ENCODE data around the gene NAALADL2. TPM values are rescaled to one million over a fixed set of nuclear protein-coding genes. Genes with fewer than 3 reads are reported as not detected.

NAALADL2 gene
- total and polyA plus RNA-seq, 2 of the 4 experiments (the other 2 are of a cell fraction) = 3.8 to 19.2 TPM

DNA sequence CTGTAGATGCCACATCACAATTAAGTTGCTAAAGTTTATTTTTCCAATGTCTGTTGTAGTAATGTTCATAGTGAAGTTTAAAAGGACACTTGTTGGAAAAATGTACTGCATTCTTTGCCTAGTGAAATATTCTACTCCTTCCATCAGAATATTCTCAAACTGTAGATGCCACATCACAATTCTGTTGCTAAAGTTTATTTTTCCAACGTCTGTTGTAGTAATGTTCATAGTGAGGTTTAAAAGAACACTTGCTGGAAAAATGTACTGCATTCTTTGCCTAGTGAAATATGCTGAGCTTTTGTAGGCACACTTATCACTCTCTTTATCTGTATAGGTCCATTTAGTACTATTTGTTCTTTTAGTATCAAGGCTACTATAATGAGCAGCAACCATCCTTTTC is 836.1 kb downstream of the NAALADL2 start:
- ATAC-seq (ENCODE audit: low read depth) (peak; percentile 83), DNase-seq (peak; percentile 62)
- no peak overlapping the region for H3K4me3 ChIP-seq (ENCODE audit: insufficient read depth, low read depth, low read length)
- H2AK5ac ChIP-seq (ENCODE audit: low read depth, low read length) = no peak overlapping the region
- no peaks in the 10 kb centered on the region for H3K36me3 ChIP-seq (ENCODE audit: control insufficient read depth, insufficient read depth, low read length)
- H3K4me2 ChIP-seq (ENCODE audit: low read depth, low read length) = no peak overlapping the region
- TF ChIP-seq, protein P1, sequence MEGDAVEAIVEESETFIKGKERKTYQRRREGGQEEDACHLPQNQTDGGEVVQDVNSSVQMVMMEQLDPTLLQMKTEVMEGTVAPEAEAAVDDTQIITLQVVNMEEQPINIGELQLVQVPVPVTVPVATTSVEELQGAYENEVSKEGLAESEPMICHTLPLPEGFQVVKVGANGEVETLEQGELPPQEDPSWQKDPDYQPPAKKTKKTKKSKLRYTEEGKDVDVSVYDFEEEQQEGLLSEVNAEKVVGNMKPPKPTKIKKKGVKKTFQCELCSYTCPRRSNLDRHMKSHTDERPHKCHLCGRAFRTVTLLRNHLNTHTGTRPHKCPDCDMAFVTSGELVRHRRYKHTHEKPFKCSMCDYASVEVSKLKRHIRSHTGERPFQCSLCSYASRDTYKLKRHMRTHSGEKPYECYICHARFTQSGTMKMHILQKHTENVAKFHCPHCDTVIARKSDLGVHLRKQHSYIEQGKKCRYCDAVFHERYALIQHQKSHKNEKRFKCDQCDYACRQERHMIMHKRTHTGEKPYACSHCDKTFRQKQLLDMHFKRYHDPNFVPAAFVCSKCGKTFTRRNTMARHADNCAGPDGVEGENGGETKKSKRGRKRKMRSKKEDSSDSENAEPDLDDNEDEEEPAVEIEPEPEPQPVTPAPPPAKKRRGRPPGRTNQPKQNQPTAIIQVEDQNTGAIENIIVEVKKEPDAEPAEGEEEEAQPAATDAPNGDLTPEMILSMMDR (conservative IDR thresholded peaks at IDR 0.05; ENCODE audit: low read depth, low read length) = no peak
- no peak for TF ChIP-seq CHD1 (IDR thresholded peaks at IDR 0.05; ENCODE audit: low read depth, low read length)
- no peak for TF ChIP-seq RFX5 (IDR thresholded peaks at IDR 0.05; ENCODE audit: low read depth, low read length)
- TF ChIP-seq BHLHE40 (IDR thresholded peaks at IDR 0.05; ENCODE audit: low read depth, low read length) = no peak
- no peak for TF ChIP-seq MAZ (IDR thresholded peaks at IDR 0.05; ENCODE audit: borderline replicate concordance, low read depth, low read length)
- no peak for TF ChIP-seq POLR2A (IDR thresholded peaks at IDR 0.05; ENCODE audit: low read depth, low read length)
- no peak for TF ChIP-seq MAFK (IDR thresholded peaks at IDR 0.05; ENCODE audit: low read depth, low read length)
- no peak for TF ChIP-seq RCOR1 (IDR thresholded peaks at IDR 0.05; ENCODE audit: insufficient replicate concordance, low read length)
- TF ChIP-seq, protein P2, sequence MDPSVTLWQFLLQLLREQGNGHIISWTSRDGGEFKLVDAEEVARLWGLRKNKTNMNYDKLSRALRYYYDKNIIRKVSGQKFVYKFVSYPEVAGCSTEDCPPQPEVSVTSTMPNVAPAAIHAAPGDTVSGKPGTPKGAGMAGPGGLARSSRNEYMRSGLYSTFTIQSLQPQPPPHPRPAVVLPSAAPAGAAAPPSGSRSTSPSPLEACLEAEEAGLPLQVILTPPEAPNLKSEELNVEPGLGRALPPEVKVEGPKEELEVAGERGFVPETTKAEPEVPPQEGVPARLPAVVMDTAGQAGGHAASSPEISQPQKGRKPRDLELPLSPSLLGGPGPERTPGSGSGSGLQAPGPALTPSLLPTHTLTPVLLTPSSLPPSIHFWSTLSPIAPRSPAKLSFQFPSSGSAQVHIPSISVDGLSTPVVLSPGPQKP (IDR thresholded peaks at IDR 0.05; ENCODE audit: borderline replicate concordance, low read depth, low read length) = no peak
- no peak overlapping the region for H4K5ac ChIP-seq (ENCODE audit: low read depth, low read length)
- CTCF ChIA-PET = no interaction called here
- WGBS, 2 experiments (ENCODE audit: extremely low coverage in 2 of 2, insufficient read length in 1 of 2) = no CpG with 5 or more reads among the region's 1 CpG
- H2AFZ ChIP-seq (replicated peaks; ENCODE audit: low read length, poor library complexity) = no peak overlapping the region
- H2AK9ac ChIP-seq (replicated peaks; ENCODE audit: low read depth, low read length, poor library complexity) = no peak overlapping the region
- no peak overlapping the region for H2BK20ac ChIP-seq (ENCODE audit: low read depth, low read length)
- in situ Hi-C loops (cut with MboI; ENCODE audit: low sequenced_read_pairs) = no loop called here
- peaks cover 2% of the 10 kb centered on the region; the same call in 1 of the 2 replicates for H3K4me1 ChIP-seq (ENCODE audit: control insufficient read depth, insufficient read depth, low read length)
- dilution Hi-C loops (cut with HindIII; ENCODE audit: low sequenced_read_pairs, unreplicated experiment) = no loop called here
- peak overlapping the region; percentile 83 for H2BK5ac ChIP-seq (ENCODE audit: low read depth, low read length, poor library complexity, severe bottlenecking)
- no TSS peak for BruUV-seq (replicated peaks)
- H3K79me1 ChIP-seq (ENCODE audit: low read depth in 1 of 2, low read length in 2 of 2) = no peaks in the 10 kb centered on the region
- no peak overlapping the region for H3K18ac ChIP-seq (ENCODE audit: low read depth, low read length)
- no peak overlapping the region for H3K4ac ChIP-seq (ENCODE audit: low read depth, low read length)
- H4K91ac ChIP-seq (ENCODE audit: insufficient read depth, low read depth, low read length) = no peak overlapping the region
- H3K27ac ChIP-seq (ENCODE audit: insufficient read depth, low read length) = peak overlapping the region; percentile 71; the same call in 1 of the 2 replicates
- no peaks in the 10 kb centered on the region for H3K9me3 ChIP-seq (ENCODE audit: control insufficient read depth, insufficient read depth, low read length)
- no peaks in the 10 kb centered on the region for H3K27me3 ChIP-seq (ENCODE audit: control insufficient read depth, insufficient read depth, low read length)
- POLR2A ChIA-PET (ENCODE audit: unreplicated experiment) = no interaction called here
- H3K9ac ChIP-seq (ENCODE audit: low read depth, low read length) = no peak overlapping the region
- H4K8ac ChIP-seq (ENCODE audit: low read depth in 2 of 2, low read length in 2 of 2) = no peak overlapping the region
- no peak overlapping the region for H3K23ac ChIP-seq (ENCODE audit: low read depth, low read length)
- H3K56ac ChIP-seq (ENCODE audit: extremely low read depth, insufficient read depth, low read length) = no peak overlapping the region
- H2BK120ac ChIP-seq (ENCODE audit: low read depth, low read length) = no peak overlapping the region
- H3K9me1 ChIP-seq (ENCODE audit: insufficient read depth, low read length) = no peaks in the 10 kb centered on the region
- H3K14ac ChIP-seq (replicated peaks; ENCODE audit: low read depth, low read length) = no peak overlapping the region
- no peaks in the 10 kb centered on the region for H4K20me1 ChIP-seq (ENCODE audit: insufficient read depth, low read length)
- H2BK15ac ChIP-seq (ENCODE audit: low read depth, low read length) = no peak overlapping the region
- intact Hi-C loops (cut with micrococcal nuclease) = no loop called here

Data from IMR-90 (cell line).